ENCODE data around the gene EMILIN3.

- TF ChIP-seq POLR2A (IDR thresholded peaks at IDR 0.05; ENCODE audit: borderline replicate concordance, extremely low read depth, insufficient read depth, insufficient read length) (no peak), ATF3 (IDR thresholded peaks at IDR 0.05) (no peak), RAD21 (IDR thresholded peaks at IDR 0.05; ENCODE audit: low read depth) (no peak), EZH2 (IDR thresholded peaks at IDR 0.05) (no peak), REST (IDR thresholded peaks at IDR 0.05; ENCODE audit: low read depth) (no peak), SP1 (IDR thresholded peaks at IDR 0.05; ENCODE audit: low read depth) (no peak), EZH2phosphoT487 (IDR thresholded peaks at IDR 0.05; ENCODE audit: borderline replicate concordance) (no peak), POLR2AphosphoS5 (IDR thresholded peaks at IDR 0.05; ENCODE audit: low read depth, low read length) (no peak), ELF1 (IDR thresholded peaks at IDR 0.05; ENCODE audit: borderline replicate concordance, low read depth) (no peak), JUND (IDR thresholded peaks at IDR 0.05) (no peak)
- TF ChIP-seq, protein P1, sequence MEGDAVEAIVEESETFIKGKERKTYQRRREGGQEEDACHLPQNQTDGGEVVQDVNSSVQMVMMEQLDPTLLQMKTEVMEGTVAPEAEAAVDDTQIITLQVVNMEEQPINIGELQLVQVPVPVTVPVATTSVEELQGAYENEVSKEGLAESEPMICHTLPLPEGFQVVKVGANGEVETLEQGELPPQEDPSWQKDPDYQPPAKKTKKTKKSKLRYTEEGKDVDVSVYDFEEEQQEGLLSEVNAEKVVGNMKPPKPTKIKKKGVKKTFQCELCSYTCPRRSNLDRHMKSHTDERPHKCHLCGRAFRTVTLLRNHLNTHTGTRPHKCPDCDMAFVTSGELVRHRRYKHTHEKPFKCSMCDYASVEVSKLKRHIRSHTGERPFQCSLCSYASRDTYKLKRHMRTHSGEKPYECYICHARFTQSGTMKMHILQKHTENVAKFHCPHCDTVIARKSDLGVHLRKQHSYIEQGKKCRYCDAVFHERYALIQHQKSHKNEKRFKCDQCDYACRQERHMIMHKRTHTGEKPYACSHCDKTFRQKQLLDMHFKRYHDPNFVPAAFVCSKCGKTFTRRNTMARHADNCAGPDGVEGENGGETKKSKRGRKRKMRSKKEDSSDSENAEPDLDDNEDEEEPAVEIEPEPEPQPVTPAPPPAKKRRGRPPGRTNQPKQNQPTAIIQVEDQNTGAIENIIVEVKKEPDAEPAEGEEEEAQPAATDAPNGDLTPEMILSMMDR (IDR thresholded peaks at IDR 0.05 in 2 of 3, conservative IDR thresholded peaks at IDR 0.05 in 1 of 3; ENCODE audit: borderline replicate concordance in 1 of 3, insufficient read depth in 1 of 3, low read depth in 2 of 3, low read length in 2 of 3), result no peak
Measured at GRCh38 chr20:41336711-41337492, 29.7 kb downstream of the EMILIN3 start.
